Embryonic facial prominence (tissue), 1 donor: Measurements from ENCODE around the gene EPHA6.
"Not testable (repeated sequence)": the region's sequence is repeated elsewhere in the genome, so short reads cannot be mapped to it uniquely, and the experiment has no call there.

ENCODE experiments used
- DNase-seq: peaks from one replicate; pipeline ENCODE4 v3.0.0-alpha.2; 2016; ENCODE audit errors: extremely low spot score

The EPHA6 gene

GRCh38 chr3:97613139-97613538 is 798.7 kb downstream of the EPHA6 start:
- no peak for DNase-seq

GRCh38 chr3:97620514-97620913 is 806.1 kb downstream of the EPHA6 start:
- not testable (repeated sequence) for DNase-seq

GRCh38 chr3:97636465-97636864 is 822.1 kb downstream of the EPHA6 start:
- DNase-seq = no peak

- no peak for DNase-seq
Observed at GRCh38 chr3:97646932-97647331, 832.5 kb downstream of the EPHA6 start.

GRCh38 chr3:97647441-97647982 is 833.1 kb downstream of the EPHA6 start:
- DNase-seq = no peak

DNA sequence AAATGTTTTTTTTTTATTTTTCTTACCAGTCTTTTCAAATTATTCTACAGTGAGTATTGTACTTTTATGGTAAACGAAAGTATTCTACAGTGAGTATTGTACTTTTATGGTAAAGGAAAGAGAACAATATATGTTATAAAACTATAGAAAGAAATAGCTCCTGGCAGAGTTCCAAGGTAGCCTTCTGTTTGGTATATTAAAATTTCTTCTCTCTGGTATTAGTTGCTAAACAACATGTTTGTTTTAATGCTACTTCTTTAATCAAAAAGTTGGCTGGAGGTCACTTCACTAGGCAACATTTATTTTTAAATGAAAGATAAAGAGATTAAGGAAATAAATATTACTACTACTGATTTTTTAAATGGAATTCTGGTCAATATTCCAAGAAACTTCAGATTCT is 841.6 kb downstream of the EPHA6 start:
- no peak for DNase-seq

DNA sequence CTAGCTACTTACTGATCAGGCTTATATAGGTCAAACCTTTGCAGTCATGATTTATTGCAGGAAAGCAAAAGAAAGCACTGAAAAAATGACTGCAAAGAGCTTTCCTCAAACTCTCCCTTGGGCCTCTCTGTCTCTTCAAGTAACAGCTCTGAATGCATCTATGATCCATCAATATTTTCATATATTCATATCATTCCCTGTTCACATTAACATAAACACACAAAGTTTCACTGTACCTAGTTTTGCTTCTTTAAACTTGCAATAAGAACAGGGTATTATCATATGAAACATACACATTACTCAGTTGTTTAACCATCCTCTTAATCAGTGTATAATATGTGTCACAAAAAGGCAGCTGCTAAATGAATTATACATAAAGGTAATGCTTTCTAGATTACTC is 842.2 kb downstream of the EPHA6 start:
- no peak for DNase-seq

DNA sequence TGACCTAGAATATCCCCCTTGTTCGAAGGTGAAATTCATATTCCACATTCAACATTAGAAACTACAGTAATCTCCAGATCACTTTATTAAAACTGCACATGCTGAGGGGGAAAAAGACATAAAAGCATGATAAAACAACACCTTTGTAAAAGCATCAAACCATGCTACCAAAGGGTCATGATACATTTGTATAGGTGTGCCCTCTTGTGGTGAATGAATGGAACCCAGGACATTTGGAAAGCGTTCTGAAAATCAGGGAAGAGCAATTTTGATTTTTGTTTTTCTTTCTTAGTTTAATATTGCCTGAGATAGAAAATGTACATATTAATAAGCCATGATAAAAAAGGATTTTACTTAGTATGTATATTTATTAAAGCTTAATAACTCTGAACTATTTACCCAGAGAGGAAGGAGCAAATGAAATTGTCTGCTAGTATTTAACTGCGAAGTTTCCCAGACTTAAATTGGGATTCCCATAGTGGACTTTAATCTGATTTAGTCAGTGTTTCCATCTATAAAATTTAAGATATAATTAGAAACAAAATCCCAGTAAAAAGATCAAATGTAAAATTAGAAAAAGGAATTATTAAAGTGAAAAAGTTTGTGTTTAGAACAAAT is 844.4 kb downstream of the EPHA6 start:
- no peak for DNase-seq

GRCh38 chr3:97662264-97662663 is 847.9 kb downstream of the EPHA6 start:
- DNase-seq = no peak

DNA sequence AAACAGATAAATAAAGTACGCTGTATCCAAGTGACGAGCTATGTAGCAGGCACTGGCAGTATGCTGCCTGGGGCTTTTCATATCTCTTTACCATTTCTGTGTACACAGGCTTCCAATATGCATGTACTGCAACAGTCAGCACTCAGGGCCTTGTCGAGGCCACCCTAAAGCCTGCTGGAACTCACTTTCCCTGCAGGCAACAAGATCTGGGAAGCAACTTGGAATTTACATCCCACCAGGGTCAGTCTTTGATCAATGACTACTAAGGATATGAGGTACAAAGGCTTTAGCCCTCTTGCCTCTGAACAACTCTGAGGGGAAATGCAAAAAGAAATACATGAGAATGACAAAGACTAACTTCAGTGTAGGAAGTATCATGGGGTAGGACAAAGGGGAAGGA is 848.4 kb downstream of the EPHA6 start:
- no peak for DNase-seq

DNA sequence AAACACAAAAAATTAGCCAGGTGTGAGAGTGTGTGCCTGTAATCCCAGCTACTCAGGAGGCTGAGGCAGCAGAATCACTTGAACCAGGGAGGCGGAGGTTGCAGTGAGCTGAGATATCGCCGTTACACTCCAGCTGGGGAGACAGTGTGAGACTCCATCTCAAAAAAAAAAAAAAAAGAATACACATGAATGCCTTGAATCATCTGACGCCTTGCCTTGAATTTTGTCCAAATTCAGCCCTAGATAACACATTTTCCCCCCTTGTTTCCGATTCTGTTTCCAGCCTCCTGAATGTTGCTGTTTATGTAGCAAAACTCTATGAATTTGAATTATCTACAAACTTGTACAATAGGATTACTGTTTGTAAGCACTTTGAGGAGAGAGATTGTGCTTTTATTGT is 851.5 kb downstream of the EPHA6 start:
- DNase-seq = no peak

- DNase-seq = no peak
Observed at GRCh38 chr3:97670952-97671351, 856.6 kb downstream of the EPHA6 start.

- no peak for DNase-seq
Observed at GRCh38 chr3:97673357-97673997, 859.1 kb downstream of the EPHA6 start.

GRCh38 chr3:97674461-97674860 is 860.1 kb downstream of the EPHA6 start:
- DNase-seq = no peak

DNA sequence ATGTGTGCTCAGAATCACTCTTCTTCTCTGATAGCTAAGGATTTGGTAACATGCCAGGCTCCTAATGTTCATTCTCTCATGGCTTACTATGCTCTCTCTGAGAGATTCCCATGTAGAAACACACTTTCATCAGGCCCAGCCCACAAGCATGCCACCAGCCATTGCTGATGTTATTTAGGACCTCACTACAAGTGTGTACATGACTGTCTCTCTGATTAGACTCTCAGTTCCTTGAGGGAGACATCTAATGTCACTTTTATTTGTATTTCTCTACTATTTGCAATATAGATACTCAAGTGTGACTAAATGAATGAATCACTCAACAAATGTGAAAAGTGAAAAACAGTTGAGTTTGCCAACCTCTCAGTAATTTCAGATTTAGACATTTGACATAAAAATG is 865.8 kb downstream of the EPHA6 start:
- DNase-seq = no peak

DNA sequence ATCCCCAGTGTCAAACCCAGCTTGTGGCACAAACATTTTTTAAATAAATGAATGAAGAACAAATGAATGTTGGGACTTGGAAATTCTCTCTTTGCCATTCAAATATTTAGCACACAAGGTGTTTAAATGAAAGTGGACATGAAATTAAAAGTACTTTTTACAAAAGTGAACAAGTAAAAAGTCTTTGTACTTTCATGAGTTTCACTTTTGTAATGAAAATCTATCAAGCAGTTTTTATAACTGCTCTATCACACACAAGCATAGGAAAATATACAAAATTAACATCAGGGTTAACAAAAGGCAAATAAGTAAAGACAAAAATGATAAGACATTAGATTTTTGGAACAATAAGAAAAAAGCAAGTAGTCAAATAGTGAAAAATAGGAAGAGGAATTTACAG is 866.3 kb downstream of the EPHA6 start:
- no peak for DNase-seq

DNA sequence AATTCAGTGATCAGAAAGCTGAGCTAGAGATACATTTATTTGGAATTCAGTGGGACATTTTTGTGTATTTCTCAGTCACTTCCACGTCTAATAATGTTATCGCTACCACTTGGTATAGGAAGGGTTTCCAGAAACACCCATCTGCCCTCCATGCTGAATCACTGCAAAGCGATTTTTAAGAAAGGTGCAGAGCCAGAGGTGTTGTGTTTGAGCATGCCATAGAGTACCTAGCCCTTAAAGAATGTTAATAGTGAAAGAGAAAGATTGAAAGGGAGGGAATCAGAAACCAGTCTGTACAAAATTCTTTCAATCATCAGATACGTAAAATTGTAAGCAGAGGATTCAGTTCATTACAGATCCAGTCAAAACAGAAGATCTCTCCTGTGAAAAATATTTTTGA is 870.1 kb downstream of the EPHA6 start:
- no peak for DNase-seq

DNA sequence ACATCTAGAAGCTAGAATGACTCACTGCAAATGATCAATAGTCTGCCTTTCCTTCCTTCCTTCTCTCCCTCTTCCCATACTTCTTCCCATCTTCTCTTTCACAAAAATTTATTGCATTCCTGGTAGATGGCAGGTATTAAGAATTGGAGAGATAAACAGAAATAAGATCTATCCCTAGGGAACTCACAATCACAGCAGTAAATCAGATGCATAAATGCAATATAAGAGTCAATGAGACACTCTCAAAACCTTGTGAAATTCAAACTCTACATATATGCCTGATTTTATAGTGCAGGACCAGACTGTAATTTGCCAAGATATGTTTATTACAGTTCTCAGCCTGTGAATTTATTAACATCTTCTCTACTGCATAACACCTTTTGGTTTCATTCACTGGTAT is 871.9 kb downstream of the EPHA6 start:
- DNase-seq = no peak

- no peak for DNase-seq
Observed at GRCh38 chr3:97687734-97688133, 873.3 kb downstream of the EPHA6 start.

- no peak for DNase-seq
Observed at GRCh38 chr3:97689111-97689510, 874.7 kb downstream of the EPHA6 start.

DNA sequence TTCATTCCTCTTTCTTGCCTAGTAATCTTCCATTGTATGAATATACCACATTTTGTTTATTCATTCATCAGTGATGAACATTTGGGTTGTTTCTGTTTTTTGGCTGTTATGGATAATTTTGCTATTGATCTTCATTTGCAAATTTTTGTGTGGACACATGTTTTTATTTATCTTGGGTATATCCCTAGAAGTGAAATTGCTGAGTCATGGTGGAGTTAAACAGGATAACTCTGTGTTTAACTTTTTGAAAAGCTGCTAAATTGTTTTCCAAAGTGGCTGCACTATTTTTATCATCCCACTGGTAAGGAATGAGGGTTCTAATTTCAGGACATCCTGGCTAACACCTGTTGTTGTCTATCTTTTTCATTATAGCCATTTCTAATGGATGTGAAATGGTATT is 875.6 kb downstream of the EPHA6 start:
- no peak for DNase-seq

DNA sequence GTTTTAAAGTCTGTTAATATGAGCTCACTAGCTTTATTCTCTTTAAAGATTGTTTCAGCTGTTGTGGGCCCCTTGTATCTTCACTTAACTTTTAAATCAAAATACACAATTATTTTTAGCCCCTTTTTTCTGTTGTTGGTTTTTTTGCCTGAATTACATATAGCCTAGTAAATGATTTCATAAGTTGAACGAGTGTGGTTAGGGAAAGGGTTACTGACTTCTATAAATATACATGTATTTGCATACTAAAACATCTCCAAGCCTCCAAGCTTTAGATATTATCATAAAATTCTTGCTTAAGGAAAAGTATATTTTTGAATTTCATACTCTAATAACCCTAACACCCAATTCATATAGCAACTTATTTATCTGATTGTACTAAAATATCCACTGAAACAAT is 877.0 kb downstream of the EPHA6 start:
- DNase-seq = no peak

DNA sequence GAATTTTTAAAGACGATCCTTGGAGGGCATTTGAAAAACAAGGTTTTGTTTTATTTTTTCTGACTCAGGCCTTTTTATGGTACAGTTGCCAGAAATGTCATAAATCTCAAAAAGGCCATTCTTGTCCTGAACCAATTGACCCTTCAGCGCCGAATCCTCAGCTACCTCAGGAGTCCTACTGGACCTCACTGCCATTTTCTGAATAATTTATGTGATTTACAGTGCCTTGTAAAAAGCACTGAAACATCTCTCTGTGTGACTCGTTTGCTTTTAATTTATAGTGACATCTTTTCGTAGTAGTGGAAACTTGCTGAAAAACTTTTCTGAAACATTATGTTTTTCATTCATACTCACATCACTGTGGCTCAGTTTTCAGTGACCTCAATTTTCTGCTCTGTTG is 878.0 kb downstream of the EPHA6 start:
- no peak for DNase-seq

DNA sequence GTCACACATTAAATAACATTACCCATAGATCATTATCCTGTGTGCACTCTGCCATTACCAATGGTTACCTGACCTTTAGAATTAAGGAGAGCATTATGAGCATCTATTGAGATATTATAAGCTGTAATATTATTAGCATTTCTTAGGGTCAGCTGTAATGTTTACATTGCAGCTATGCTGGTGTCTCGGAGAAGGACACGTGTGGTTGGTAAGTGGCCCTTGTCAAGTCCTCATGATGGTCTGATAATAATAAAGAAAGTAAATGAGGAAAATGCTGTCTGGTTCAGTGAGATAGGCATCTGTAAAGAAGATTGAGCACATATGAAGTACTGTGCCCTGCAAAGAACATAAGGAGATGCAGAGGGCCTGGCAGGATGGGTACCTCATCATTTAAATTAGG is 878.4 kb downstream of the EPHA6 start:
- no peak for DNase-seq
